Adrenal gland (tissue), 5 donors: ENCODE data around the gene BBLN.

Experiments used
- CTCF ChIP-seq, 6 experiments: fragments of 450-650 bp in 4 of 6; fragments of 200-600 bp in 2 of 6; sonication (generic) in 1 of 6; IDR thresholded peaks; 1 replicate in 5 of 6; 2 replicates in 1 of 6; pipeline versions ENCODE4 v1.5.1 to v1.8.0; 2016 to 2021; ENCODE audit warnings: antibody characterized with exemption in 6 of 6, mild to moderate bottlenecking in 2 of 6, moderate library complexity in 1 of 6
- POLR2A ChIP-seq, 2 donors: fragments of 450-650 bp; IDR thresholded peaks; one replicate each; pipeline ENCODE4 v1.6.1; 2017; ENCODE audit warnings: antibody characterized with exemption in 2 of 2, mild to moderate bottlenecking in 2 of 2, moderate library complexity in 1 of 2
- donor health status: DM: no; HTN: no; CAD: no.

- TF ChIP-seq POLR2A (IDR thresholded peaks at IDR 0.05) = peak in 1 of 2 donors; percentile 81
- TF ChIP-seq CTCF (IDR thresholded peaks at IDR 0.05) = peak in 1 of 6 experiments; percentile 38
These were observed 32.7 kb downstream of the BBLN start for GRCh38 chr9:128192601-128193371.
